ENCODE measurements around the gene AGPAT3.

DNA sequence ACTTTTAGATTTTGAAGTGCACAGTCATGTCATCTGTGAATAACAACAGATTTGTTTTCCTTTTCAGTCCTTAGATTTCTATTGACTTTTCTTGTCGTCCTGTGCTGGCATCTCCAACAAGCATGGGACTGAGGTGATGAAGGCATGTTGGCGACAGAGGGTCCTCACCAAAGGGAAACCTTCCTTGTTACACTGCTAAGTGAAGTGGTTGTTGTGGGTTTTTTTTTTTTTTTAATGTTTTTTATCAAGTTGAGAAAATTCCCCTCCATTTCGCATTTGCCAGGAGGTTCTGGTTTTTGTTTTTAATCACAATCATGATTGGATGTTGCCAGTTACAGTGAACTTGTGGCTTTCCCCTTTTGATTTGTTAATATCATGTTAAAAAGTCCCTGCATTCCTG lies 24.0 kb downstream of the AGPAT3 start:
- TF ChIP-seq, protein P1, sequence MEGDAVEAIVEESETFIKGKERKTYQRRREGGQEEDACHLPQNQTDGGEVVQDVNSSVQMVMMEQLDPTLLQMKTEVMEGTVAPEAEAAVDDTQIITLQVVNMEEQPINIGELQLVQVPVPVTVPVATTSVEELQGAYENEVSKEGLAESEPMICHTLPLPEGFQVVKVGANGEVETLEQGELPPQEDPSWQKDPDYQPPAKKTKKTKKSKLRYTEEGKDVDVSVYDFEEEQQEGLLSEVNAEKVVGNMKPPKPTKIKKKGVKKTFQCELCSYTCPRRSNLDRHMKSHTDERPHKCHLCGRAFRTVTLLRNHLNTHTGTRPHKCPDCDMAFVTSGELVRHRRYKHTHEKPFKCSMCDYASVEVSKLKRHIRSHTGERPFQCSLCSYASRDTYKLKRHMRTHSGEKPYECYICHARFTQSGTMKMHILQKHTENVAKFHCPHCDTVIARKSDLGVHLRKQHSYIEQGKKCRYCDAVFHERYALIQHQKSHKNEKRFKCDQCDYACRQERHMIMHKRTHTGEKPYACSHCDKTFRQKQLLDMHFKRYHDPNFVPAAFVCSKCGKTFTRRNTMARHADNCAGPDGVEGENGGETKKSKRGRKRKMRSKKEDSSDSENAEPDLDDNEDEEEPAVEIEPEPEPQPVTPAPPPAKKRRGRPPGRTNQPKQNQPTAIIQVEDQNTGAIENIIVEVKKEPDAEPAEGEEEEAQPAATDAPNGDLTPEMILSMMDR (IDR thresholded peaks at IDR 0.05 in 2 of 3, conservative IDR thresholded peaks at IDR 0.05 in 1 of 3; ENCODE audit: control insufficient read depth in 2 of 3, extremely low read depth in 1 of 3, insufficient read depth in 1 of 3, low read depth in 3 of 3, low read length in 3 of 3) = no peak
- TF ChIP-seq CEBPB (IDR thresholded peaks at IDR 0.05; ENCODE audit: borderline replicate concordance in 1 of 2, low read depth in 2 of 2, low read length in 2 of 2) = no peak
- TF ChIP-seq POLR2AphosphoS5 (IDR thresholded peaks at IDR 0.05; ENCODE audit: low read length) = no peak
- TF ChIP-seq, protein P2, sequence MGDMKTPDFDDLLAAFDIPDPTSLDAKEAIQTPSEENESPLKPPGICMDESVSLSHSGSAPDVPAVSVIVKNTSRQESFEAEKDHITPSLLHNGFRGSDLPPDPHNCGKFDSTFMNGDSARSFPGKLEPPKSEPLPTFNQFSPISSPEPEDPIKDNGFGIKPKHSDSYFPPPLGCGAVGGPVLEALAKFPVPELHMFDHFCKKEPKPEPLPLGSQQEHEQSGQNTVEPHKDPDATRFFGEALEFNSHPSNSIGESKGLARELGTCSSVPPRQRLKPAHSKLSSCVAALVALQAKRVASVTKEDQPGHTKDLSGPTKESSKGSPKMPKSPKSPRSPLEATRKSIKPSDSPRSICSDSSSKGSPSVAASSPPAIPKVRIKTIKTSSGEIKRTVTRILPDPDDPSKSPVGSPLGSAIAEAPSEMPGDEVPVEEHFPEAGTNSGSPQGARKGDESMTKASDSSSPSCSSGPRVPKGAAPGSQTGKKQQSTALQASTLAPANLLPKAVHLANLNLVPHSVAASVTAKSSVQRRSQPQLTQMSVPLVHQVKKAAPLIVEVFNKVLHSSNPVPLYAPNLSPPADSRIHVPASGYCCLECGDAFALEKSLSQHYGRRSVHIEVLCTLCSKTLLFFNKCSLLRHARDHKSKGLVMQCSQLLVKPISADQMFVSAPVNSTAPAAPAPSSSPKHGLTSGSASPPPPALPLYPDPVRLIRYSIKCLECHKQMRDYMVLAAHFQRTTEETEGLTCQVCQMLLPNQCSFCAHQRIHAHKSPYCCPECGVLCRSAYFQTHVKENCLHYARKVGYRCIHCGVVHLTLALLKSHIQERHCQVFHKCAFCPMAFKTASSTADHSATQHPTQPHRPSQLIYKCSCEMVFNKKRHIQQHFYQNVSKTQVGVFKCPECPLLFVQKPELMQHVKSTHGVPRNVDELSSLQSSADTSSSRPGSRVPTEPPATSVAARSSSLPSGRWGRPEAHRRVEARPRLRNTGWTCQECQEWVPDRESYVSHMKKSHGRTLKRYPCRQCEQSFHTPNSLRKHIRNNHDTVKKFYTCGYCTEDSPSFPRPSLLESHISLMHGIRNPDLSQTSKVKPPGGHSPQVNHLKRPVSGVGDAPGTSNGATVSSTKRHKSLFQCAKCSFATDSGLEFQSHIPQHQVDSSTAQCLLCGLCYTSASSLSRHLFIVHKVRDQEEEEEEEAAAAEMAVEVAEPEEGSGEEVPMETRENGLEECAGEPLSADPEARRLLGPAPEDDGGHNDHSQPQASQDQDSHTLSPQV (IDR thresholded peaks at IDR 0.05) = no peak
- TF ChIP-seq, protein P3, sequence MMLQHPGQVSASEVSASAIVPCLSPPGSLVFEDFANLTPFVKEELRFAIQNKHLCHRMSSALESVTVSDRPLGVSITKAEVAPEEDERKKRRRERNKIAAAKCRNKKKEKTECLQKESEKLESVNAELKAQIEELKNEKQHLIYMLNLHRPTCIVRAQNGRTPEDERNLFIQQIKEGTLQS (IDR thresholded peaks at IDR 0.05; ENCODE audit: borderline replicate concordance, extremely low read depth, low read depth, low read length) = no peak
- TF ChIP-seq SPI1 (IDR thresholded peaks at IDR 0.05; ENCODE audit: borderline replicate concordance, insufficient read depth, low read depth, low read length) = no peak
- TF ChIP-seq, protein P4, sequence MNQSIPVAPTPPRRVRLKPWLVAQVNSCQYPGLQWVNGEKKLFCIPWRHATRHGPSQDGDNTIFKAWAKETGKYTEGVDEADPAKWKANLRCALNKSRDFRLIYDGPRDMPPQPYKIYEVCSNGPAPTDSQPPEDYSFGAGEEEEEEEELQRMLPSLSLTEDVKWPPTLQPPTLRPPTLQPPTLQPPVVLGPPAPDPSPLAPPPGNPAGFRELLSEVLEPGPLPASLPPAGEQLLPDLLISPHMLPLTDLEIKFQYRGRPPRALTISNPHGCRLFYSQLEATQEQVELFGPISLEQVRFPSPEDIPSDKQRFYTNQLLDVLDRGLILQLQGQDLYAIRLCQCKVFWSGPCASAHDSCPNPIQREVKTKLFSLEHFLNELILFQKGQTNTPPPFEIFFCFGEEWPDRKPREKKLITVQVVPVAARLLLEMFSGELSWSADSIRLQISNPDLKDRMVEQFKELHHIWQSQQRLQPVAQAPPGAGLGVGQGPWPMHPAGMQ (IDR thresholded peaks at IDR 0.05; ENCODE audit: borderline replicate concordance) = no peak
- TF ChIP-seq, protein P5, sequence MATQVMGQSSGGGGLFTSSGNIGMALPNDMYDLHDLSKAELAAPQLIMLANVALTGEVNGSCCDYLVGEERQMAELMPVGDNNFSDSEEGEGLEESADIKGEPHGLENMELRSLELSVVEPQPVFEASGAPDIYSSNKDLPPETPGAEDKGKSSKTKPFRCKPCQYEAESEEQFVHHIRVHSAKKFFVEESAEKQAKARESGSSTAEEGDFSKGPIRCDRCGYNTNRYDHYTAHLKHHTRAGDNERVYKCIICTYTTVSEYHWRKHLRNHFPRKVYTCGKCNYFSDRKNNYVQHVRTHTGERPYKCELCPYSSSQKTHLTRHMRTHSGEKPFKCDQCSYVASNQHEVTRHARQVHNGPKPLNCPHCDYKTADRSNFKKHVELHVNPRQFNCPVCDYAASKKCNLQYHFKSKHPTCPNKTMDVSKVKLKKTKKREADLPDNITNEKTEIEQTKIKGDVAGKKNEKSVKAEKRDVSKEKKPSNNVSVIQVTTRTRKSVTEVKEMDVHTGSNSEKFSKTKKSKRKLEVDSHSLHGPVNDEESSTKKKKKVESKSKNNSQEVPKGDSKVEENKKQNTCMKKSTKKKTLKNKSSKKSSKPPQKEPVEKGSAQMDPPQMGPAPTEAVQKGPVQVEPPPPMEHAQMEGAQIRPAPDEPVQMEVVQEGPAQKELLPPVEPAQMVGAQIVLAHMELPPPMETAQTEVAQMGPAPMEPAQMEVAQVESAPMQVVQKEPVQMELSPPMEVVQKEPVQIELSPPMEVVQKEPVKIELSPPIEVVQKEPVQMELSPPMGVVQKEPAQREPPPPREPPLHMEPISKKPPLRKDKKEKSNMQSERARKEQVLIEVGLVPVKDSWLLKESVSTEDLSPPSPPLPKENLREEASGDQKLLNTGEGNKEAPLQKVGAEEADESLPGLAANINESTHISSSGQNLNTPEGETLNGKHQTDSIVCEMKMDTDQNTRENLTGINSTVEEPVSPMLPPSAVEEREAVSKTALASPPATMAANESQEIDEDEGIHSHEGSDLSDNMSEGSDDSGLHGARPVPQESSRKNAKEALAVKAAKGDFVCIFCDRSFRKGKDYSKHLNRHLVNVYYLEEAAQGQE (IDR thresholded peaks at IDR 0.05; ENCODE audit: low read depth, low read length) = no peak
- no peak for TF ChIP-seq SP1 (IDR thresholded peaks at IDR 0.05; ENCODE audit: low read depth, low read length)
- TF ChIP-seq KDM1A (IDR thresholded peaks at IDR 0.05; ENCODE audit: borderline replicate concordance) = no peak
- no peak for TF ChIP-seq POLR2A (IDR thresholded peaks at IDR 0.05; ENCODE audit: low read depth, low read length)
